H1 (cell line): ENCODE data around the gene GCH1. TPM values are rescaled to one million over a fixed set of nuclear protein-coding genes. Genes with fewer than 3 reads are reported as not detected.

ENCODE experiments used
- CTCF ChIA-PET: fragments of 300-600 bp; sonication (Branson Sonifier 250); formaldehyde crosslinking; loops from one replicate; lab custom pipeline; 2021; ENCODE audit not compliant: partially characterized antibody; lab: Charles Lee
- POLR2A ChIA-PET: fragments of 300-600 bp; sonication (Branson Sonifier 250); formaldehyde crosslinking; loops from one replicate; lab custom pipeline; 2021; ENCODE audit warnings: inconsistent platforms; ENCODE audit not compliant: partially characterized antibody; lab: Charles Lee
- DNase-seq, 2 experiments: peaks; one replicate each; pipeline versions ENCODE4 v3.0.0 to v3.0.0-alpha.2; 2010 to 2022; ENCODE audit warnings: low spot score in 2 of 2, low read depth in 1 of 2, mixed read lengths in 1 of 2
- FAIRE-seq: peaks from 2 replicates; lab custom pipeline; 2011; peaks lifted over from hg19 to GRCh38; lab: Jason Lieb, UNC
- H2AFZ ChIP-seq: 2 replicates; pipeline ENCODE4 v1.8.1; 2012; ENCODE audit warnings: low read length, inconsistent platforms
- H2AK5ac ChIP-seq: 2 replicates; pipeline ENCODE4 v1.6.1; 2013; ENCODE audit warnings: low read depth, low read length
- H2BK120ac ChIP-seq: replicated peaks from 2 replicates; pipeline ENCODE3; 2013; ENCODE audit warnings: low read depth, low read length, inconsistent platforms
- H2BK12ac ChIP-seq: 2 replicates; pipeline ENCODE4 v1.6.1; 2013; ENCODE audit warnings: low read depth, low read length
- H2BK15ac ChIP-seq: 2 replicates; pipeline ENCODE4 v1.6.1; 2013; ENCODE audit warnings: low read length
- H2BK20ac ChIP-seq: 2 replicates; pipeline ENCODE4 v1.6.1; 2013; ENCODE audit warnings: low read length
- H2BK5ac ChIP-seq: 2 replicates; pipeline ENCODE4 v1.6.1; 2013; ENCODE audit warnings: low read depth, low read length
- H3K14ac ChIP-seq: 2 replicates; pipeline ENCODE4 v1.6.1; 2013; ENCODE audit warnings: inconsistent platforms; ENCODE audit not compliant: insufficient read length
- H3K18ac ChIP-seq: 2 replicates; pipeline ENCODE4 v1.6.1; 2013; ENCODE audit warnings: low read length; ENCODE audit errors: extremely low read depth
- H3K23ac ChIP-seq: 2 replicates; pipeline ENCODE4 v1.6.1; 2013; ENCODE audit warnings: inconsistent platforms; ENCODE audit not compliant: insufficient read length
- H3K23me2 ChIP-seq: 2 replicates; pipeline ENCODE4 v1.6.1; 2013; ENCODE audit warnings: low read depth, low read length
- H3K27ac ChIP-seq: 2 replicates; pipeline ENCODE4 v1.6.1; 2011; ENCODE audit warnings: low read depth, low read length, inconsistent platforms
- H3K27me3 ChIP-seq, 4 experiments: replicated peaks in 1 of 4; 1 replicate in 1 of 4; 2 replicates in 3 of 4; pipeline versions ENCODE4 v1.6.1 to v1.8.1; 2011 to 2013; ENCODE audit warnings: low read length in 3 of 4, mild to moderate bottlenecking in 3 of 4, inconsistent platforms in 2 of 4, mixed read lengths in 2 of 4, moderate library complexity in 1 of 4; ENCODE audit not compliant: control insufficient read depth in 3 of 4, insufficient read depth in 3 of 4; ENCODE audit errors: extremely low read depth in 1 of 4
- H3K36me3 ChIP-seq, 4 experiments: 2 replicates each; pipeline versions ENCODE4 v1.6.1 to v1.8.1; 2011 to 2013; ENCODE audit warnings: mild to moderate bottlenecking in 4 of 4, low read length in 3 of 4, moderate library complexity in 2 of 4, control low read depth in 1 of 4, inconsistent platforms in 1 of 4; ENCODE audit not compliant: insufficient read depth in 4 of 4, control insufficient read depth in 2 of 4
- H3K4ac ChIP-seq: replicated peaks from 2 replicates; pipeline ENCODE3; 2013; ENCODE audit warnings: low read length, low read depth, mixed read lengths, inconsistent platforms; ENCODE audit not compliant: insufficient read length
- H3K4me1 ChIP-seq, 4 experiments: replicated peaks in 1 of 4; 1 replicate in 1 of 4; 2 replicates in 3 of 4; pipeline versions ENCODE4 v1.6.1 to v1.8.1; 2011 to 2013; ENCODE audit warnings: low read length in 3 of 4, inconsistent platforms in 2 of 4, mixed read lengths in 1 of 4; ENCODE audit not compliant: insufficient read depth in 4 of 4, control insufficient read depth in 3 of 4
- H3K4me2 ChIP-seq, 2 experiments: 2 replicates each; pipeline versions ENCODE4 v1.6.1 to v1.8.1; 2011 to 2013; ENCODE audit warnings: low read depth in 2 of 2, low read length in 2 of 2, control low read depth in 1 of 2, inconsistent platforms in 1 of 2, mild to moderate bottlenecking in 1 of 2; ENCODE audit not compliant: insufficient read depth in 1 of 2
- H3K4me3 ChIP-seq, 4 experiments: fragments of 200-600, 300-600 bp in 1 of 4; sonication (generic), shearing (Covaris generic), sonication (Bioruptor Twin) in 1 of 4; 2 replicates each; pipeline versions ENCODE4 v1.5.1 to v1.8.1; 2011 to 2016; ENCODE audit warnings: low read length in 4 of 4, low read depth in 3 of 4, control low read depth in 2 of 4, inconsistent platforms in 2 of 4, mild to moderate bottlenecking in 2 of 4, mixed read lengths in 1 of 4, moderate library complexity in 1 of 4; ENCODE audit not compliant: insufficient read depth in 2 of 4; ENCODE audit errors: extremely low read depth in 1 of 4
- H3K56ac ChIP-seq: replicated peaks from 2 replicates; pipeline ENCODE3; 2013; ENCODE audit warnings: low read depth, mild to moderate bottlenecking, mixed read lengths, low read length, inconsistent platforms; ENCODE audit not compliant: insufficient read length
- H3K79me1 ChIP-seq: 2 replicates; pipeline ENCODE4 v1.6.1; 2013; ENCODE audit warnings: low read depth, low read length, control low read depth
- H3K79me2 ChIP-seq, 2 experiments: 2 replicates each; pipeline versions ENCODE4 v1.6.1 to v1.8.1; 2012 to 2013; ENCODE audit warnings: low read length in 2 of 2, mild to moderate bottlenecking in 2 of 2, inconsistent platforms in 1 of 2; ENCODE audit not compliant: insufficient read depth in 2 of 2, control insufficient read depth in 1 of 2
- H3K9ac ChIP-seq, 4 experiments: replicated peaks in 1 of 4; 1 replicate in 1 of 4; 2 replicates in 3 of 4; pipeline versions ENCODE4 v1.6.1 to v1.8.1; 2011 to 2013; ENCODE audit warnings: low read depth in 3 of 4, low read length in 3 of 4, control low read depth in 2 of 4, mild to moderate bottlenecking in 2 of 4, moderate library complexity in 2 of 4, inconsistent platforms in 1 of 4; ENCODE audit errors: extremely low read depth in 1 of 4
- H3K9me3 ChIP-seq, 2 experiments: 2 replicates each; pipeline versions ENCODE4 v1.6.1 to v1.8.1; 2012 to 2013; ENCODE audit warnings: mild to moderate bottlenecking in 2 of 2, moderate library complexity in 2 of 2, control low read depth in 1 of 2, inconsistent platforms in 1 of 2, low read depth in 1 of 2, low read length in 1 of 2, mixed read lengths in 1 of 2; ENCODE audit not compliant: insufficient read depth in 2 of 2
- H4K20me1 ChIP-seq, 2 experiments: replicated peaks in 1 of 2; 2 replicates each; pipeline versions ENCODE3 to v1.8.1; 2011 to 2013; ENCODE audit warnings: inconsistent platforms in 2 of 2, low read length in 2 of 2, mild to moderate bottlenecking in 1 of 2; ENCODE audit not compliant: insufficient read depth in 2 of 2, control insufficient read depth in 1 of 2
- H4K5ac ChIP-seq: 2 replicates; pipeline ENCODE4 v1.6.1; 2013; ENCODE audit warnings: low read length, low read depth, mixed read lengths, inconsistent platforms; ENCODE audit not compliant: insufficient read length
- H4K8ac ChIP-seq: 2 replicates; pipeline ENCODE4 v1.8.0; 2013; ENCODE audit warnings: mild to moderate bottlenecking, moderate library complexity, low read length, inconsistent platforms; ENCODE audit not compliant: insufficient read depth; ENCODE audit errors: extremely low read depth
- H4K91ac ChIP-seq: replicated peaks from 2 replicates; pipeline ENCODE3; 2013; ENCODE audit warnings: low read length, mixed read lengths, inconsistent platforms; ENCODE audit not compliant: insufficient read length
- CTBP2 ChIP-seq: IDR thresholded peaks from 2 replicates; pipeline ENCODE4 v1.7.0; 2011; ENCODE audit warnings: borderline replicate concordance, mild to moderate bottlenecking, moderate library complexity, mixed read lengths, low read length; ENCODE audit not compliant: insufficient read depth, insufficient read length
- KDM5A ChIP-seq: fragments of 200-600 bp; IDR thresholded peaks from 2 replicates; pipeline ENCODE4 v1.7.1; 2012; ENCODE audit warnings: mild to moderate bottlenecking, low read length, inconsistent platforms, mixed read lengths
- SRF ChIP-seq: IDR thresholded peaks from 2 replicates; pipeline ENCODE4 v1.6.1; 2011; ENCODE audit warnings: mild to moderate bottlenecking, low read depth, low read length, moderate library complexity
- WGBS, 2 experiments: shearing (Covaris generic) in 1 of 2; methylation state at CpG; one replicate each; pipeline versions ENCODE4 v1.1.6 to v1.1.7; 2013 to 2015; ENCODE audit warnings: low lambda C conversion rate in 2 of 2, mixed read lengths in 2 of 2, inconsistent platforms in 1 of 2, low coverage in 1 of 2, missing lambda C conversion rate in 1 of 2; ENCODE audit not compliant: insufficient replicate concordance in 2 of 2, insufficient coverage in 1 of 2, insufficient read length in 1 of 2; ENCODE audit errors: extremely low coverage in 1 of 2, missing lambda C conversion rate in 1 of 2; 5-methylcytosine and 5-hydroxymethylcytosine counted together
- polyA plus RNA-seq, 7 experiments: library from polyadenylated mRNA; depleted of rRNA in 3 of 7; stranded (reverse) in 5 of 7; unstranded in 2 of 7; fragments of >200 nt in 5 of 7; fragments of 200-250 nt in 2 of 7; gene quantifications; 1 replicate in 5 of 7; 2 replicates in 1 of 7; 4 replicates in 1 of 7; pipeline versions ENCODE4 v1.2.1 to v1.2.3, GENCODE V29; 2011 to 2013; ENCODE audit warnings: missing spikeins in 2 of 7, mixed read lengths in 2 of 7
- total RNA-seq: library from RNA; stranded (reverse); fragmentation: NEBNext Ultra II Directional; extraction: Animal tissue kit (Norgen Biotek cat#: 25700); gene quantifications from 2 replicates; pipeline ENCODE4 v1.2.1, GENCODE V29; 2021

GCH1 gene
- total and polyA plus RNA-seq, 2 of the 8 experiments (the other 6 are each of a cell fraction or from before 2014, with no cell fraction given): 7.3 to 7.9 TPM

DNA sequence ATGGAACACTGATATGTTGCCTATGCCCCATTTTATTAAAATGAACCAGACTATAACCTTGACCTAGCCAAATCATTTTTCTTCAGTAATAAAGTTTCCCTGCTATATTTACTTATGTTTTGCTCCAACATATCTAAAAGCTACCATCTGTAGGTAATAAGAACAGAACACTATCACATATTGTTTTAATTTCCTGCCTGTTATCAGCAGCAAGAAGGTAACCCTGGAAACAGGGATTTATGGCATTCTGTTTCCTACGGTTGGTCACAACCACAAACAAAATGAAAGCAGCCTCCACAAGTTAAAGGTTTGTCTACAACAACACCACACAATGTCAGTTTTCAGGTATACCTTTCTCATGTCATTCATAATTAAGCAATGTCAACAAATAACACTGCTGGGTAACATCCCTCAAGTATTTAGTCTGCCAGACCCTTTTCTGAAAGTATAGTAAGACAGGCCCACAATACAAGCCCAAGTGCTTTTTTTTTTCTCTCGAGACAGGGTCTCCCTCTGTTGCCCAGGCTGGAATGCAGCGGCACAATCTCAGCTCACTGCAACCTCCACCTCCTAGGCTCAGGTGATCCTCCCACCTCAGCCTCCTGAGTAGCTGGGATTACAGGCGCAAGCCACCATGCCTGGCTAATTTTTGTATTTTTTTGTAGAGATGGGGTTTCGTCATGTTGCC is 25.5 kb downstream of the GCH1 start:
- Histone ChIP-seq H4K20me1 (no peaks in the 10 kb centered on the region), H2BK15ac (no peak overlapping the region), H3K4ac (peak overlapping the region; percentile 5), H2BK20ac (peak overlapping the region; percentile 5; the same call in 1 of the 2 replicates), H3K23me2 (no peaks in the 10 kb centered on the region), H3K79me2 (no peaks in the 10 kb centered on the region), H3K14ac (no peak overlapping the region), H3K4me2 (no peak overlapping the region), H3K9ac (no peak overlapping the region), H2AFZ (no peak overlapping the region), H4K5ac (no peak overlapping the region), H3K4me3 (no peak overlapping the region), H2BK12ac (no peak overlapping the region), H4K8ac (no peak overlapping the region), H2BK120ac (no peak overlapping the region), H3K4me1 (peaks cover 0 to 6% (median 0%) of the 10 kb centered on the region in 4 experiments; a peak in 3 of 7 replicates), H3K9me3 (no peaks in the 10 kb centered on the region), H3K27ac (no peak overlapping the region), H3K23ac (no peak overlapping the region), H2BK5ac (no peak overlapping the region), H3K27me3 (no peaks in the 10 kb centered on the region), H3K56ac (no peak overlapping the region), H3K36me3 (no peaks in the 10 kb centered on the region), H4K91ac (no peak overlapping the region), H3K79me1 (no peaks in the 10 kb centered on the region), H2AK5ac (no peak overlapping the region), H3K18ac (no peak overlapping the region)
- ChIA-PET CTCF (interaction anchor here (0.7 to 2.2 kb wide), 4 partner anchors 27 to 313 kb away, joined by 3 to 13 read pairs (median 4); no protein-coding TSS in a partner anchor), POLR2A (interaction anchor here (0.7 to 2.2 kb wide), 5 partner anchors 9 to 150 kb away, joined by 3 to 10 read pairs (median 7); partner anchors contain the start of genes GCH1, SOCS4 and WDHD1)
- FAIRE-seq (no peak), DNase-seq (no peak)
- TF ChIP-seq SRF: no peak
- no peak for TF ChIP-seq KDM5A
- TF ChIP-seq CTBP2: no peak
- WGBS, 2 experiments: 75% methylated on average over 5 of the region's 5 CpGs; no CpG with 5 or more reads in 1 of the 2 experiments
